CD14-positive monocyte (primary cell): ENCODE data around the gene CD22. TPM values are rescaled to one million over a fixed set of nuclear protein-coding genes. Genes with fewer than 3 reads are reported as not detected.

ENCODE experiments used
- DNase-seq, 3 donors: peaks; one replicate each; pipeline ENCODE4 v3.0.0-alpha.2; 2011 to 2022
- H2AFZ ChIP-seq: 2 replicates; pipeline ENCODE4 v1.6.0; 2012; ENCODE audit warnings: mild to moderate bottlenecking, low read depth, low read length, inconsistent platforms; ENCODE audit not compliant: insufficient read depth, poor library complexity, severe bottlenecking
- H3K27ac ChIP-seq, 2 donors: 1 replicate in 1 of 2; 2 replicates in 1 of 2; pipeline ENCODE4 v1.5.1; 2012 to 2013; ENCODE audit warnings: low read length in 2 of 2, control low read depth in 1 of 2, inconsistent platforms in 1 of 2, low read depth in 1 of 2, mild to moderate bottlenecking in 1 of 2
- H3K27me3 ChIP-seq, 2 donors: one replicate each; pipeline versions ENCODE4 v1.6.0 to v1.6.1; 2011 to 2013; ENCODE audit warnings: low read length in 2 of 2; ENCODE audit not compliant: control insufficient read depth in 2 of 2, insufficient read depth in 2 of 2
- H3K36me3 ChIP-seq, 2 donors: replicated peaks in 1 of 2; 1 replicate in 1 of 2; 2 replicates in 1 of 2; pipeline versions ENCODE4 v1.5.1 to v1.6.1; 2012 to 2013; ENCODE audit warnings: low read length in 2 of 2, control low read depth in 1 of 2, inconsistent platforms in 1 of 2, mild to moderate bottlenecking in 1 of 2; ENCODE audit not compliant: insufficient read depth in 2 of 2, control insufficient read depth in 1 of 2
- H3K4me1 ChIP-seq, 2 donors: 1 replicate in 1 of 2; 2 replicates in 1 of 2; pipeline versions ENCODE4 v1.5.1 to v1.6.1; 2012 to 2013; ENCODE audit warnings: low read length in 2 of 2, control low read depth in 1 of 2, inconsistent platforms in 1 of 2, mild to moderate bottlenecking in 1 of 2, moderate library complexity in 1 of 2; ENCODE audit not compliant: insufficient read depth in 2 of 2, control insufficient read depth in 1 of 2
- H3K4me2 ChIP-seq: replicated peaks from 2 replicates; pipeline ENCODE3; 2012; ENCODE audit warnings: low read length, moderate library complexity, mild to moderate bottlenecking; ENCODE audit not compliant: poor library complexity, severe bottlenecking; ENCODE audit errors: extremely low read depth
- H3K4me3 ChIP-seq, 3 experiments: fragments of 200-600 bp in 1 of 3; sonication (generic) in 1 of 3; replicated peaks in 1 of 3; 1 replicate in 2 of 3; 2 replicates in 1 of 3; pipeline ENCODE4 v1.5.1; 2011 to 2013; ENCODE audit warnings: low read length in 3 of 3, mild to moderate bottlenecking in 3 of 3, control low read depth in 2 of 3, low read depth in 2 of 3, inconsistent platforms in 1 of 3, moderate library complexity in 1 of 3
- H3K79me2 ChIP-seq: 2 replicates; pipeline ENCODE4 v1.6.0; 2012; ENCODE audit warnings: mild to moderate bottlenecking, control low read depth, inconsistent platforms, low read length, moderate library complexity; ENCODE audit not compliant: insufficient read depth
- H3K9ac ChIP-seq: 2 replicates; pipeline ENCODE4 v1.6.0; 2017; ENCODE audit warnings: low read length, mild to moderate bottlenecking; ENCODE audit not compliant: insufficient read depth, poor library complexity, severe bottlenecking
- H3K9me3 ChIP-seq, 2 donors: replicated peaks in 1 of 2; 1 replicate in 1 of 2; 2 replicates in 1 of 2; pipeline versions ENCODE4 v1.5.1 to v1.6.1; 2012 to 2013; ENCODE audit warnings: low read length in 2 of 2, control low read depth in 1 of 2; ENCODE audit not compliant: control insufficient read depth in 1 of 2, insufficient read depth in 1 of 2
- H4K20me1 ChIP-seq: 2 replicates; pipeline ENCODE4 v1.6.0; 2012; ENCODE audit warnings: mild to moderate bottlenecking, low read length, control low read depth, moderate library complexity; ENCODE audit not compliant: insufficient read depth
- H3K27ac Mint-ChIP-seq, 7 donors: one replicate each; pipeline ENCODE4 v1.8.0; 2020; ENCODE audit warnings: mild to moderate bottlenecking in 7 of 7, mixed read lengths in 7 of 7, moderate library complexity in 6 of 7, inconsistent platforms in 2 of 7
- H3K27me3 Mint-ChIP-seq, 3 donors: one replicate each; pipeline ENCODE4 v1.8.0; 2021 to 2022; ENCODE audit warnings: low read depth in 3 of 3, mild to moderate bottlenecking in 3 of 3, mixed read lengths in 3 of 3, moderate library complexity in 3 of 3, inconsistent platforms in 1 of 3
- H3K36me3 Mint-ChIP-seq, 2 donors: one replicate each; pipeline ENCODE4 v1.8.0; 2020; ENCODE audit warnings: mixed read lengths in 2 of 2, inconsistent platforms in 1 of 2, mild to moderate bottlenecking in 1 of 2
- H3K4me1 Mint-ChIP-seq: one replicate; pipeline ENCODE4 v1.8.0; 2020; ENCODE audit warnings: mild to moderate bottlenecking, mixed read lengths
- H3K4me3 Mint-ChIP-seq, 2 donors: one replicate each; pipeline ENCODE4 v1.8.0; 2020; ENCODE audit warnings: mild to moderate bottlenecking in 2 of 2, mixed read lengths in 2 of 2, moderate library complexity in 1 of 2
- H3K9me3 Mint-ChIP-seq, 7 donors: one replicate each; pipeline ENCODE4 v1.8.0; 2020 to 2022; ENCODE audit warnings: mixed read lengths in 7 of 7, mild to moderate bottlenecking in 6 of 7, moderate library complexity in 6 of 7, inconsistent platforms in 2 of 7
- WGBS: methylation state at CpG from one replicate; pipeline ENCODE4 v1.1.5; 2013; ENCODE audit warnings: missing lambda C conversion rate; ENCODE audit not compliant: insufficient coverage; 5-methylcytosine and 5-hydroxymethylcytosine counted together
- intact Hi-C, 2 donors: fragments of 100-400 bp; cut with micrococcal nuclease; formaldehyde crosslinking; loops; one replicate each; pipeline versions ENCODE4 v1.15.0 to v1.15.1; 2023
- polyA plus RNA-seq, 3 donors: library from polyadenylated mRNA; depleted of rRNA in 1 of 3; unstranded in 2 of 3; stranded (reverse) in 1 of 3; fragments of 300-500 nt in 2 of 3; fragments of >200 nt in 1 of 3; fragmentation: Illumina TruSeq in 2 of 3; gene quantifications; 1 replicate in 2 of 3; 2 replicates in 1 of 3; pipeline ENCODE4 v1.2.3, GENCODE V29; 2012 to 2021
- TF ChIP-seq, protein P1 (sequence below): fragments of 200-600 bp; IDR thresholded peaks from one replicate; pipeline ENCODE4 v1.8.0; 2022; ENCODE audit warnings: antibody characterized with exemption, mild to moderate bottlenecking

The CD22 gene
- polyA plus RNA-seq, 3 donors: 0.24 to 4.8 (median 0.88) TPM

- H3K27ac Mint-ChIP-seq: no peak overlapping the region
- no peaks in the 10 kb centered on the region for H3K9me3 ChIP-seq
- H3K27me3 Mint-ChIP-seq: peaks cover 10 to 13% (median 12%) of the 10 kb centered on the region in 3 donors
- peaks cover 7 to 13% of the 10 kb centered on the region in 2 donors for H3K4me1 ChIP-seq
- intact Hi-C loops: no loop called here
- H3K4me1 Mint-ChIP-seq: peaks cover 9% of the 10 kb centered on the region
- H3K27me3 ChIP-seq: peaks cover 0 to 3% of the 10 kb centered on the region in 2 donors
- no peak overlapping the region for H3K4me3 ChIP-seq
- H3K9me3 Mint-ChIP-seq: peaks cover 0 to 2% (median 0%) of the 10 kb centered on the region in 7 donors
- no peaks in the 10 kb centered on the region for H3K36me3 ChIP-seq
- no peak overlapping the region for H2AFZ ChIP-seq
- 94% methylated on average over 12 of the region's 20 CpGs for WGBS
- no peak overlapping the region for H3K4me2 ChIP-seq
- DNase-seq: no peak
- TF ChIP-seq, protein P1, sequence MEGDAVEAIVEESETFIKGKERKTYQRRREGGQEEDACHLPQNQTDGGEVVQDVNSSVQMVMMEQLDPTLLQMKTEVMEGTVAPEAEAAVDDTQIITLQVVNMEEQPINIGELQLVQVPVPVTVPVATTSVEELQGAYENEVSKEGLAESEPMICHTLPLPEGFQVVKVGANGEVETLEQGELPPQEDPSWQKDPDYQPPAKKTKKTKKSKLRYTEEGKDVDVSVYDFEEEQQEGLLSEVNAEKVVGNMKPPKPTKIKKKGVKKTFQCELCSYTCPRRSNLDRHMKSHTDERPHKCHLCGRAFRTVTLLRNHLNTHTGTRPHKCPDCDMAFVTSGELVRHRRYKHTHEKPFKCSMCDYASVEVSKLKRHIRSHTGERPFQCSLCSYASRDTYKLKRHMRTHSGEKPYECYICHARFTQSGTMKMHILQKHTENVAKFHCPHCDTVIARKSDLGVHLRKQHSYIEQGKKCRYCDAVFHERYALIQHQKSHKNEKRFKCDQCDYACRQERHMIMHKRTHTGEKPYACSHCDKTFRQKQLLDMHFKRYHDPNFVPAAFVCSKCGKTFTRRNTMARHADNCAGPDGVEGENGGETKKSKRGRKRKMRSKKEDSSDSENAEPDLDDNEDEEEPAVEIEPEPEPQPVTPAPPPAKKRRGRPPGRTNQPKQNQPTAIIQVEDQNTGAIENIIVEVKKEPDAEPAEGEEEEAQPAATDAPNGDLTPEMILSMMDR: no peak
- H3K9ac ChIP-seq: no peak overlapping the region
- H3K36me3 Mint-ChIP-seq: no peaks in the 10 kb centered on the region
- H3K79me2 ChIP-seq: no peaks in the 10 kb centered on the region
- H3K4me3 Mint-ChIP-seq: no peak overlapping the region
- H4K20me1 ChIP-seq: no peaks in the 10 kb centered on the region
- H3K27ac ChIP-seq: no peak overlapping the region
Observed at GRCh38 chr19:35290381-35291127, 38.4 kb upstream of the CD22 start.

DNA sequence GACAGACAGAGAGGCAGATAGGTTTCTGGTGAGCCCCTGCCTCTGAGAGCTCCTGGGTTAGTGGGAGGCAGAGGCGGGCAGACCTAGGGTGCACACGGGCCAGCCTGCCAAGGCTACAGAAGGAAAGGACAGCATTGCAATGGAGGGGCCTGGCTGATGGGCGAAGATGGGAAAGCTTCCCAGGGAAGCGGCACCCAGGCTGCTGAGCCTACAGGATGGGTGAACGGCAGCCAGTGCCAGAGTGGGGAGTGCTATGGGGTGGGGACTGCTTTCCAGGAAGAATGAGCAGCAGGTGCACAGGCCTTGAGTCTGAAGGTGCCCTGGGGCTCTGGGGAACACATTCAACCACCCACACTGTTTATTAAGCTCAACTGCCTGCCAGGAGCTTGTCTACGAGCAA is 37.7 kb upstream of the CD22 start:
- Histone ChIP-seq H3K36me3 (no peaks in the 10 kb centered on the region), H3K79me2 (no peaks in the 10 kb centered on the region), H3K9ac (no peak overlapping the region), H3K27ac (no peak overlapping the region), H3K4me3 (no peak overlapping the region), H3K4me2 (no peak overlapping the region), H4K20me1 (no peaks in the 10 kb centered on the region), H3K9me3 (no peaks in the 10 kb centered on the region), H2AFZ (no peak overlapping the region), H3K27me3 (peaks cover 0 to 6% of the 10 kb centered on the region in 2 donors), H3K4me1 (peaks cover 12 to 13% of the 10 kb centered on the region in 2 donors)
- TF ChIP-seq, protein P1: no peak
- Mint-ChIP-seq H3K36me3 (no peaks in the 10 kb centered on the region), H3K4me1 (peaks cover 12% of the 10 kb centered on the region), H3K27ac (no peak overlapping the region), H3K9me3 (peaks cover 0 to 2% (median 0%) of the 10 kb centered on the region in 7 donors), H3K27me3 (peaks cover 13 to 17% (median 15%) of the 10 kb centered on the region in 3 donors), H3K4me3 (no peak overlapping the region)
- WGBS: 97% methylated on average over 4 of the region's 6 CpGs
- intact Hi-C loops: no loop called here
- no peak for DNase-seq
